Measurements from ENCODE around the gene TRAT1.

Gene TRAT1

GRCh38 chr3:108826309-108827187 lies 4.0 kb downstream of the TRAT1 start:
- DNase-seq (ENCODE audit: low spot score in 2 of 2) = no peak
- no peak for ATAC-seq (replicated peaks; ENCODE audit: extremely low read depth, poor library complexity, severe bottlenecking)
- Mint-ChIP-seq H3K9me3 (no peaks in the 10 kb centered on the region), H3K27me3 (no peaks in the 10 kb centered on the region), H3K4me1 (peaks cover 71% of the 10 kb centered on the region), H3K4me3 (peak overlapping the region; percentile 84), H3K27ac (ENCODE audit: low read depth) (peak overlapping the region; percentile 94), H3K36me3 (ENCODE audit: insufficient read depth) (peaks cover 26% of the 10 kb centered on the region)

DNA sequence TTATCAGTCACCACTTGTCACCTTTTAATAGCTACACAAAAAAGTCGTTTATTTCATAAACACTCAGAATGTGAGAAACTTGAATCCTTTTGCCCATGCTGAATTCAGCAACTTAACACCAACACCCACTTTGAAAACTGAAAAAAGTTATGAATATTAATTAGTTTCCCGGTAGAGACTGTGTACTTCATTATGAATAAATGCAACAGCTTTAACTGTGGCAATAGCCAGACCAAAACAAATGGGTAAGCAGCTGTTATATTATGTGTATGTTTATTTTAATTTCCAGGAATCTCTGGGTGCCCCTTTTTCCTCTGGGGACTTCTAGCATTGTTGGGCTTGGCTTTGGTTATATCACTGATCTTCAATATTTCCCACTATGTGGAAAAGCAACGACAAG lies 7.8 kb downstream of the TRAT1 start:
- ATAC-seq (replicated peaks; ENCODE audit: extremely low read depth, poor library complexity, severe bottlenecking) (no peak), DNase-seq (ENCODE audit: low spot score in 2 of 2) (no peak)
- H3K27ac Mint-ChIP-seq (ENCODE audit: low read depth) = peak overlapping the region; percentile 94
- peaks cover 81% of the 10 kb centered on the region for H3K4me1 Mint-ChIP-seq
- H3K27me3 Mint-ChIP-seq = no peaks in the 10 kb centered on the region
- H3K36me3 Mint-ChIP-seq (ENCODE audit: insufficient read depth) = peaks cover 37% of the 10 kb centered on the region
- no peaks in the 10 kb centered on the region for H3K9me3 Mint-ChIP-seq
- H3K4me3 Mint-ChIP-seq = peak overlapping the region; percentile 84

GRCh38 chr3:108830991-108831614 lies 8.5 kb downstream of the TRAT1 start:
- Mint-ChIP-seq H3K36me3 (ENCODE audit: insufficient read depth) (peaks cover 39% of the 10 kb centered on the region), H3K27me3 (no peaks in the 10 kb centered on the region), H3K4me3 (peak overlapping the region; percentile 84), H3K27ac (ENCODE audit: low read depth) (peak overlapping the region; percentile 94), H3K9me3 (no peaks in the 10 kb centered on the region), H3K4me1 (peaks cover 85% of the 10 kb centered on the region)
- ATAC-seq (replicated peaks; ENCODE audit: extremely low read depth, poor library complexity, severe bottlenecking) (no peak), DNase-seq (ENCODE audit: low spot score in 2 of 2) (no peak)

DNA sequence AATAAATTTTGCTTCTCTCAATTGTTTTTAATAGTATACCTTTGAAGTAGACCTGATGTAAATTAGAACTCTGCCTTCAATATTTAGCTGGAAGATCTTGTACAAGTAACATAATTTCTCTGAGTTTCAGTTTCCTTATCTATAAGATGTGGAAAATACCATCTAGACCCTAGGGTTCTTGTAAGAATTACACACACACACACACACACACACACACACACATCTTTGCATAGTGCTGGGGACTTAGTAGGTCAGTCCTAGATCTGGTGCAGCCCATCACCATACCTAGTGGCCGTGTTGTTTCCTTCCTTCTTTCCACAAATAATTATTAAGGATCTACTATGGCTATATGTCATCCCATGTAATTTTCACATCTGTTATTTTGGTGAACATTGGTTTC lies 11.0 kb downstream of the TRAT1 start:
- Mint-ChIP-seq H3K9me3 (no peaks in the 10 kb centered on the region), H3K27me3 (no peaks in the 10 kb centered on the region), H3K4me3 (peak overlapping the region; percentile 82), H3K4me1 (peaks cover 84% of the 10 kb centered on the region), H3K36me3 (ENCODE audit: insufficient read depth) (peaks cover 49% of the 10 kb centered on the region), H3K27ac (ENCODE audit: low read depth) (peak overlapping the region; percentile 94)
- DNase-seq (ENCODE audit: low spot score in 2 of 2) (no peak), ATAC-seq (replicated peaks; ENCODE audit: extremely low read depth, poor library complexity, severe bottlenecking) (no peak)

- H3K27ac Mint-ChIP-seq (ENCODE audit: low read depth) = peak overlapping the region; percentile 94
- no peaks in the 10 kb centered on the region for H3K9me3 Mint-ChIP-seq
- peaks cover 80% of the 10 kb centered on the region for H3K4me1 Mint-ChIP-seq
- ATAC-seq (replicated peaks; ENCODE audit: extremely low read depth, poor library complexity, severe bottlenecking) (peak; percentile 38), DNase-seq (ENCODE audit: low spot score in 2 of 2) (no peak)
- H3K4me3 Mint-ChIP-seq = peak overlapping the region; percentile 82
- H3K27me3 Mint-ChIP-seq = no peaks in the 10 kb centered on the region
- peaks cover 57% of the 10 kb centered on the region for H3K36me3 Mint-ChIP-seq (ENCODE audit: insufficient read depth)
These were observed 12.0 kb downstream of the TRAT1 start for GRCh38 chr3:108834551-108834950.

- peak overlapping the region; percentile 94 for H3K27ac Mint-ChIP-seq (ENCODE audit: low read depth)
- peaks cover 76% of the 10 kb centered on the region for H3K4me1 Mint-ChIP-seq
- H3K4me3 Mint-ChIP-seq = peak overlapping the region; percentile 82
- no peaks in the 10 kb centered on the region for H3K9me3 Mint-ChIP-seq
- DNase-seq (ENCODE audit: low spot score in 2 of 2) = peak in 1 of 2 donors; percentile 33
- peaks cover 59% of the 10 kb centered on the region for H3K36me3 Mint-ChIP-seq (ENCODE audit: insufficient read depth)
- peak; percentile 90 for ATAC-seq (replicated peaks; ENCODE audit: extremely low read depth, poor library complexity, severe bottlenecking)
- H3K27me3 Mint-ChIP-seq = no peaks in the 10 kb centered on the region
These were observed 12.5 kb downstream of the TRAT1 start for GRCh38 chr3:108835101-108835500.

- peak overlapping the region; percentile 65 for H3K4me3 Mint-ChIP-seq
- peak overlapping the region; percentile 93 for H3K27ac Mint-ChIP-seq (ENCODE audit: low read depth)
- peaks cover 84% of the 10 kb centered on the region for H3K4me1 Mint-ChIP-seq
- DNase-seq (ENCODE audit: low spot score in 2 of 2) (no peak), ATAC-seq (replicated peaks; ENCODE audit: extremely low read depth, poor library complexity, severe bottlenecking) (no peak)
- peaks cover 47% of the 10 kb centered on the region for H3K36me3 Mint-ChIP-seq (ENCODE audit: insufficient read depth)
- no peaks in the 10 kb centered on the region for H3K9me3 Mint-ChIP-seq
- H3K27me3 Mint-ChIP-seq = no peaks in the 10 kb centered on the region
These were observed 15.8 kb downstream of the TRAT1 start for GRCh38 chr3:108838436-108838835.

- Mint-ChIP-seq H3K36me3 (ENCODE audit: insufficient read depth) (peaks cover 51% of the 10 kb centered on the region), H3K27me3 (no peaks in the 10 kb centered on the region), H3K4me1 (peaks cover 63% of the 10 kb centered on the region), H3K4me3 (no peak overlapping the region), H3K27ac (ENCODE audit: low read depth) (no peak overlapping the region), H3K9me3 (no peaks in the 10 kb centered on the region)
- DNase-seq (ENCODE audit: low spot score in 2 of 2) = no peak
- ATAC-seq (replicated peaks; ENCODE audit: extremely low read depth, poor library complexity, severe bottlenecking) = no peak
These were observed 23.2 kb downstream of the TRAT1 start for GRCh38 chr3:108845709-108846293.

GRCh38 chr3:108847187-108847586 lies 24.6 kb downstream of the TRAT1 start:
- no peaks in the 10 kb centered on the region for H3K9me3 Mint-ChIP-seq
- peaks cover 63% of the 10 kb centered on the region for H3K36me3 Mint-ChIP-seq (ENCODE audit: insufficient read depth)
- H3K27ac Mint-ChIP-seq (ENCODE audit: low read depth) = no peak overlapping the region
- H3K27me3 Mint-ChIP-seq = no peaks in the 10 kb centered on the region
- peaks cover 59% of the 10 kb centered on the region for H3K4me1 Mint-ChIP-seq
- no peak for ATAC-seq (replicated peaks; ENCODE audit: extremely low read depth, poor library complexity, severe bottlenecking)
- H3K4me3 Mint-ChIP-seq = no peak overlapping the region
- no peak for DNase-seq (ENCODE audit: low spot score in 2 of 2)

GRCh38 chr3:108849075-108849474 lies 26.5 kb downstream of the TRAT1 start:
- Mint-ChIP-seq H3K27ac (ENCODE audit: low read depth) (peak overlapping the region; percentile 80), H3K4me3 (no peak overlapping the region), H3K36me3 (ENCODE audit: insufficient read depth) (peaks cover 71% of the 10 kb centered on the region), H3K4me1 (peaks cover 42% of the 10 kb centered on the region), H3K9me3 (no peaks in the 10 kb centered on the region), H3K27me3 (no peaks in the 10 kb centered on the region)
- ATAC-seq (replicated peaks; ENCODE audit: extremely low read depth, poor library complexity, severe bottlenecking) (no peak), DNase-seq (ENCODE audit: low spot score in 2 of 2) (no peak)

DNA sequence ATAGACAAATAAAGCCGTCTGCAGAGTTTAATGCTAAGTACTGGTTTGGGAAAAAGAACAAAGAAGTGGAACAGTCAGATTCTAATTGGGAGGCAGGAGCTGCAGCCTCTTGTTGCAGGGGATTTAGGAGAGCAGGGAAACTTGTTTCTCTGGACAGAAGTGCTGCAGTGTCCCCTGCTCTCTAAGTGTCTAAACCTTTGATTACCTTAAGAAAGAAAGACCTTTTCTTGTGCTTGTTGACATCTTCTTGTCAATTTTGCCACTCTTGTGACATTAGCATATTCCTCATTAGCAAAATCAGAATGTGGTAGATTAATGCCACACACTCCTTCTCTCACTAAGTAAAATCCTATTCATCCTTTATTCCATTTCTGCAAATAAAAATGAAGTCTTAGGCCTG lies 38.8 kb downstream of the TRAT1 start:
- ATAC-seq (replicated peaks; ENCODE audit: extremely low read depth, poor library complexity, severe bottlenecking) = no peak
- Mint-ChIP-seq H3K9me3 (no peaks in the 10 kb centered on the region), H3K27me3 (no peaks in the 10 kb centered on the region), H3K4me1 (peaks cover 39% of the 10 kb centered on the region), H3K27ac (ENCODE audit: low read depth) (peak overlapping the region; percentile 91), H3K4me3 (no peak overlapping the region), H3K36me3 (ENCODE audit: insufficient read depth) (peaks cover 37% of the 10 kb centered on the region)
- no peak for DNase-seq (ENCODE audit: low spot score in 2 of 2)

- Mint-ChIP-seq H3K27ac (ENCODE audit: low read depth) (peak overlapping the region; percentile 91), H3K4me3 (peak overlapping the region; percentile 7), H3K9me3 (no peaks in the 10 kb centered on the region), H3K4me1 (peaks cover 39% of the 10 kb centered on the region), H3K36me3 (ENCODE audit: insufficient read depth) (peaks cover 27% of the 10 kb centered on the region), H3K27me3 (no peaks in the 10 kb centered on the region)
- ATAC-seq (replicated peaks; ENCODE audit: extremely low read depth, poor library complexity, severe bottlenecking) (peak; percentile 70), DNase-seq (ENCODE audit: low spot score in 2 of 2) (no peak)
These were observed 40.5 kb downstream of the TRAT1 start for GRCh38 chr3:108862865-108863798.

Data from central memory CD8-positive, alpha-beta T cell (primary cell).